NCI-H345 (cell line): ENCODE measurements around the gene DOCK3.
"Not testable (repeated sequence)": the region's sequence is repeated elsewhere in the genome, so short reads cannot be mapped to it uniquely, and the experiment has no call there.

Experiments used
- DNase-seq: peaks from one replicate; lab custom pipeline; 2025; lab: John Stamatoyannopoulos, UW

The DOCK3 gene

DNA sequence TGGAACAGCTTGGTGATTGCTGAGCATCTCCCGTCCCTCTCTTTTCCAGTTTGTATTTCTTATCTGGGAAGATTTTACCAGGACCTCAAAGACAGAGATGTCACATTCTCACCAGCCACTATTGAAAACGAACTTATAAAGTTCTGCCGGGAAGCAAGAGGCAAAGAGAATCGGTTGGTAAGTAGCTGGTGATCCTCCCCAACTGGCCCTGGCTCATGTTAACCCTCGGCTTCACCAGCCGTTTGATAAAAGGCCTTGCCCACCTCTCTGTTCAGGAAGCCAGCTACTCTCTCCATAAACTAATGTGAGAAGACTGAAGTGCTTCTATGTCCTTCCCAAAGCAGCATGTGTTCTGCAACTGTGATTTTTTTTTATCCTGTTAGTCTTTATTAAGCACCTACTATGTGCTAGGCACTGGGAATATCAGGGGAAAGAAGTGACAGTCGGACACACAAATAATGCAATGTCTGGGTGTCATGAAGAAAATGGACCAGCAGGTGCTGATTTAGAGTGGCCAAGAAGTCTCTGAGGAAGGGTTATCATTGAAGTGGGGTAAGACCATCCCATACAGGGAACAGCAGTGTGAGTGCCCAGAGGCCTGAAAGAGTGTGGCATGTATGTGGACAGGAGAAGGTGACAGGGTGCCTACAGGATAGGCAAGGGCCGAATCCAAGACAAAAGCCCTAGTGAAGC, 711.6 kb downstream of the DOCK3 start:
- no peak for DNase-seq

DNA sequence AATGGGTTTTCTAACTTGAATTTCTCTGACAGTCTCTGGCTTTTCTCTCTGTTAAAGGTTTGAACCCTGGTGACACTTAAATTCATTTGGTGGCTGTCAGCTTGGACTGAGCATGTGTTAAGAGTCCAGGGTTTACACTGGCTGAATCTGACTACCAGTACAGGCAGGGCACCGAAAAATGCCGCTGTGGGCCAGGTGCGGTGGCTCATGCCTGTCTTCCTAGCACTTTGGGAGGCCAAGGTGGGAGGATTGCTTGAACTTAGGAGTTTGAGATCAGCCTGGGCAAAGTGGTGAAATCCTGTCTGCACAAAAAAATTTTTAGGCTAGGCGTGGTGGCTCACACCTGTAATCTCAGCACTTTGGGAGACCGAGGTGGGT, 712.1 kb downstream of the DOCK3 start:
- DNase-seq: no peak

- DNase-seq: not testable (repeated sequence)
Measured at GRCh38 chr3:51387281-51387680, 712.6 kb downstream of the DOCK3 start.

GRCh38 chr3:51388286-51389029, 713.7 kb downstream of the DOCK3 start:
- no peak for DNase-seq

DNA sequence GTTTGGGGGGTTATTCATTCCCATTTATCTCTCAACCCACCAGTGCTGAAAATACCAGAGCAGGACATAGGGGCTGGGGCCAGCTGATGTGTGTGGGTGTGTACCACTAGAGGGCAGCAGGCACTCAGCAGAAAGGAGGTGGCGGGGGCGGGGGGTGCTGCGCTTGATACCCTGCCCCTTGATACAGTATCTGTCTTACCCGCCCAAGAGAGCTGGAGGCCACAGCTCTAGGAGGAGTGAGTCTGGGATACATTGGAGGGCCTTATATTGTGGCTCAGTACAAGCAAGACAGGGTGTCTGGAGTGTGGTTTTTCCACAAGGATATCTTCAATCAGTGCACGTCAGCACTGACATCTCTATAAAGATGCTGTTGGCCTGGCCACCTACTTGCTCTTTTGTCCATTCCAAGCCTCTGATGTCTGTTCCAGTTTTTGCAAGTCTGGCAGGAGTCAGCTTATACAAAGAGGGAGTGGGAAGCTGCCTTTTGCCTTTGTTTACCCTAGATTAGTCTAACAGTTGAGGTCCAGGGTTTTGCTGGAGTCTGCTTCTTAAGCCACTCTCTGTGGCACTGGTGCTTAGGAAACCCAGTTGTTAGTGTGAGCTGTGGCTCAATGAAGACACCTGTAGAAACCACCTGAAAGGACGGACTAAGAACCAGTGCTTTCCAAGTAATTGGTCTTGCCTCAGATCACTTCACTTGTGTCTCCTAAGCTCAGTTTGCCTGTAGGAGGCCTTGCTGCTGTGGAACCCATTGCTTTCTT, 714.9 kb downstream of the DOCK3 start:
- peak; percentile 30 for DNase-seq

- no peak for DNase-seq
Measured at GRCh38 chr3:51390246-51391074, 715.7 kb downstream of the DOCK3 start.

GRCh38 chr3:51391075-51391565, 716.4 kb downstream of the DOCK3 start, which contains the start of gene RBM15B:
RBM15B (plus strand) TSS chr3:51391285; CDS start chr3:51391400, 115 bp downstream.
- DNase-seq: peak; percentile 92

- DNase-seq: no peak
Measured at GRCh38 chr3:51391566-51392354, 717.0 kb downstream of the DOCK3 start.

- DNase-seq: no peak
Measured at GRCh38 chr3:51392355-51393133, 717.8 kb downstream of the DOCK3 start.

GRCh38 chr3:51393134-51393495, 718.4 kb downstream of the DOCK3 start:
- no peak for DNase-seq

DNA sequence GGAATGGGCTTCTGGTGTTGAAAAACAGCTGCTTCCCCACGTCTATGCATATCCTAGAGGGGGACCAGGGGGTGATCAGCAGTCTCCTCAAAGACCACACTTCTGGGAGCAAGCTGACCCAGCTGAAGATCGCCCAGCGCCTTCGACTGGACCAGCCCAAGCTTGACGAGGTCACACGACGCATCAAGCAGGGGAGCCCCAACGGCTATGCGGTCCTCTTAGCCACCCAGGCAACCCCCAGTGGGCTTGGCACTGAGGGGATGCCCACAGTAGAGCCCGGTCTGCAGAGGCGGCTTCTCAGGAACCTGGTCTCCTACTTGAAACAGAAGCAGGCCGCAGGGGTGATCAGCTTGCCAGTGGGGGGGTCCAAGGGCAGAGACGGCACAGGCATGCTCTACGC, 718.8 kb downstream of the DOCK3 start:
- no peak for DNase-seq

DNA sequence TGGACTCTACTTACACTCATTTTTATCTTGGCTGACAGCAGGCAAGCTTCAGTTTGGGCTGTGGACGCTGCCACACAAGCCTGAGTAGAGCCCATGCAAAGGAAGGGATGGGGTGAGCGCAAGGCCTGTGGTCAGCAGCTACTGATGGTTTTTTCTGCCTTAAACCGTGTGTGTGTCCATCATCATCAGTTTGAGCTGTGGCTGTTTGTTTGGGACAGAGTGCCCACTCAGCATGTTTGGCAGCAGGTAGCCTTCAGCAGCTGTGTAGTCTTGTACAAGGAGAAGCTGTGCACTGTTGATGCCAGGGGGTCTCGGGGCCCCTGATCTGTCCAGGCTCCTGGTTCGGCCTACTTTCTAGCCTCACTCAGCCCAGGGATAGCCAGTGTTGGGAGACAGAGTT, 719.8 kb downstream of the DOCK3 start:
- no peak for DNase-seq

DNA sequence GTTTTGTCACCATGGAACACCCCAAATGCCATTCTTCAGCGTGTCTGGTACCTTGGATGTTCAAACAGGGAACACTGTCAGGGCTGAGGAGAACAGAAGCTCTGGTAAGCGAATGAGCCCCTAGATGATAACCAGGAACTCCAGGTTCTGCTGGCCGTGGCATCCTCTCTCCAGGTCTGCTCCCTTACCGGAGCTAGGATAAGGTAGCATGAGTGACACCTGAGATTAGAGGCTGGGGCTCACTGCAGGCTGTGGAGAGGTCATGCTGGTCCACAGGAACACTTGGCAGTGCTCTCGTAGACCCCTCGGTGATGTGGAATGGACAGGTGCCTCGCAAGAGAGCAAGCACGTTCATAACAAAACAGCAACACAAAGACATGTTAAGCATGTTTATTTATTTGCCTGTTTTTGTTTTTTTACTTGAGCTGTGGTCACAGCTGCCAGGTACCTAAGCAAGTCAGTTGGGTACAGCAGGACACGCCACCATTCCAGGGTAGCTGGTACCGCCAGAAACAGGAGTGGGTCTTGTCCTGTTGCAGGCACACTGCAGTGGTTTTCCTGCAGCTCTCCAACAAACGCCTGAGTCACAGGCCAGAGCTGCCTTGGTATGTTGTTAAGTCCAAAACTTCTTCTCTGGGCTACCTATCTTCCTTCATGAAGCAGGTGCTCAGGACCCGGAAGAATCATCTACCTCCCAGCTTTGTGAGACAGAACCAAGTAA, 720.9 kb downstream of the DOCK3 start:
- no peak for DNase-seq

GRCh38 chr3:51396401-51396800, 721.7 kb downstream of the DOCK3 start:
- no peak for DNase-seq

GRCh38 chr3:51397392-51397791, 722.7 kb downstream of the DOCK3 start:
- DNase-seq: no peak

- no peak for DNase-seq
Measured at GRCh38 chr3:51398595-51399310, 724.0 kb downstream of the DOCK3 start.

DNA sequence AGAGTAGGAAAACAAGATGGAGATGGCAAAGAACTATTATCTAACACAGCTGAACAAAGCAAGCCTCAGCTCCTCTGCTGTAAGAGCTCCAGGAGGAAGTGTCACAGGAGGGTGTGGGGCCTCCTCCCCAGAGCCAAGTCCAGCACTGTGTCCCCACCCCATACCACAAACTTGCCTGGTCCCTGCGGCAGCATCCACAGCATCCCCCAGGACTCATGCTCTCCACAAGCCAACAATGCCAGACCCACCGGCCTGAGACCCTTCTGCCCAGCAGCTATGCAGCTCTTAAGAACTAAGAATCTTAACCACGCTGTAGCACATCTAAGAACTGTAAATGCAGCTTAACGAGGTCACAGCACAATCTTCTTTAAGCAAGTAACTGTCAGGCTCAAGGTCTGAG, 725.4 kb downstream of the DOCK3 start:
- no peak for DNase-seq

- DNase-seq: no peak
Measured at GRCh38 chr3:51401735-51402134, 727.0 kb downstream of the DOCK3 start.

- DNase-seq: no peak
Measured at GRCh38 chr3:51403675-51404074, 728.9 kb downstream of the DOCK3 start.
